Mesenchymal stem cell (in vitro differentiated cells and primary cell): Measurements from ENCODE around the gene RGL3.
A peak's percentile ranks its signal among the peaks of the same experiment; 100 is the strongest.
"Not testable (repeated sequence)": the region's sequence is repeated elsewhere in the genome, so short reads cannot be mapped to it uniquely, and the experiment has no call there.

Experiments
- DNase-seq: peaks from one replicate; pipeline ENCODE4 v3.0.0-alpha.2; 2013
- H2AFZ ChIP-seq: one replicate; pipeline ENCODE4 v1.6.1; 2013; ENCODE audit warnings: low read depth, mild to moderate bottlenecking, control low read depth, inconsistent platforms, low read length, moderate library complexity
- H2AK5ac ChIP-seq: 2 replicates; pipeline ENCODE4 v1.6.1; 2013; ENCODE audit warnings: low read length, moderate library complexity, mild to moderate bottlenecking, inconsistent platforms; ENCODE audit not compliant: severe bottlenecking
- H2BK120ac ChIP-seq: one replicate; pipeline ENCODE4 v1.6.1; 2013; ENCODE audit warnings: low read depth, mild to moderate bottlenecking, inconsistent platforms, low read length, moderate library complexity
- H2BK12ac ChIP-seq, 2 experiments: one replicate each; pipeline ENCODE4 v1.6.1; 2013; ENCODE audit warnings: inconsistent platforms in 2 of 2, low read length in 2 of 2, mild to moderate bottlenecking in 2 of 2, moderate library complexity in 2 of 2, control low read depth in 1 of 2
- H2BK15ac ChIP-seq: one replicate; pipeline ENCODE4 v1.6.1; 2013; ENCODE audit warnings: mild to moderate bottlenecking, low read depth, inconsistent platforms; ENCODE audit not compliant: poor library complexity, severe bottlenecking
- H2BK5ac ChIP-seq: 2 replicates; pipeline ENCODE4 v1.6.1; 2013; ENCODE audit warnings: low read depth, mild to moderate bottlenecking, low read length, control low read depth, inconsistent platforms; ENCODE audit not compliant: poor library complexity, severe bottlenecking
- H3K14ac ChIP-seq, 2 experiments: one replicate each; pipeline ENCODE4 v1.6.1; 2013; ENCODE audit warnings: inconsistent platforms in 2 of 2, low read length in 2 of 2, control low read depth in 1 of 2, mild to moderate bottlenecking in 1 of 2, moderate library complexity in 1 of 2
- H3K18ac ChIP-seq, 2 experiments: one replicate each; pipeline ENCODE4 v1.6.1; 2013; ENCODE audit warnings: inconsistent platforms in 2 of 2, low read length in 2 of 2, control low read depth in 1 of 2, low read depth in 1 of 2, mild to moderate bottlenecking in 1 of 2
- H3K23ac ChIP-seq, 2 experiments: one replicate each; pipeline ENCODE4 v1.6.1; 2013; ENCODE audit warnings: inconsistent platforms in 2 of 2, low read length in 2 of 2, mild to moderate bottlenecking in 2 of 2, moderate library complexity in 2 of 2, control low read depth in 1 of 2
- H3K27ac ChIP-seq: 2 replicates; pipeline ENCODE4 v1.5.1; 2013; ENCODE audit warnings: mild to moderate bottlenecking, moderate library complexity, low read length, control low read depth, inconsistent platforms; ENCODE audit not compliant: poor library complexity, severe bottlenecking
- H3K27me3 ChIP-seq, 2 experiments: 2 replicates each; pipeline versions ENCODE4 v1.6.1 to v1.7.0; 2013; ENCODE audit warnings: low read length in 2 of 2, mild to moderate bottlenecking in 2 of 2, moderate library complexity in 2 of 2, control low read depth in 1 of 2, inconsistent platforms in 1 of 2; ENCODE audit not compliant: control insufficient read depth in 1 of 2, insufficient read depth in 1 of 2
- H3K36me3 ChIP-seq, 2 experiments: 2 replicates each; pipeline versions ENCODE4 v1.6.1 to v1.7.0; 2013; ENCODE audit warnings: low read length in 2 of 2, control low read depth in 1 of 2, inconsistent platforms in 1 of 2, low read depth in 1 of 2, mild to moderate bottlenecking in 1 of 2; ENCODE audit not compliant: insufficient read depth in 2 of 2, control insufficient read depth in 1 of 2
- H3K4ac ChIP-seq, 2 experiments: one replicate each; pipeline ENCODE4 v1.6.1; 2013; ENCODE audit warnings: inconsistent platforms in 2 of 2, low read length in 2 of 2, mild to moderate bottlenecking in 2 of 2, moderate library complexity in 2 of 2, control low read depth in 1 of 2, low read depth in 1 of 2
- H3K4me1 ChIP-seq: 2 replicates; pipeline ENCODE4 v1.6.1; 2013; ENCODE audit warnings: low read depth, low read length, control low read depth; ENCODE audit not compliant: control insufficient read depth, insufficient read depth
- H3K4me2 ChIP-seq: 2 replicates; pipeline ENCODE4 v1.6.1; 2013; ENCODE audit warnings: low read length, mild to moderate bottlenecking, inconsistent platforms; ENCODE audit not compliant: poor library complexity, severe bottlenecking
- H3K4me3 ChIP-seq, 2 experiments: 2 replicates each; pipeline versions ENCODE4 v1.5.1 to v1.7.0; 2013; ENCODE audit warnings: low read length in 2 of 2, mild to moderate bottlenecking in 2 of 2, control low read depth in 1 of 2, low read depth in 1 of 2; ENCODE audit not compliant: insufficient read depth in 1 of 2
- H3K79me1 ChIP-seq: replicated peaks from 2 replicates; pipeline ENCODE4 v1.6.1; 2013; ENCODE audit warnings: mild to moderate bottlenecking, control low read depth, low read length, inconsistent platforms; ENCODE audit not compliant: poor library complexity, severe bottlenecking
- H3K9ac ChIP-seq: 2 replicates; pipeline ENCODE4 v1.7.0; 2013; ENCODE audit warnings: mild to moderate bottlenecking, low read length, moderate library complexity
- H3K9me3 ChIP-seq: 2 replicates; pipeline ENCODE4 v1.7.0; 2013; ENCODE audit warnings: mild to moderate bottlenecking, low read length; ENCODE audit not compliant: control insufficient read depth
- H4K8ac ChIP-seq: one replicate; pipeline ENCODE4 v1.6.1; 2013; ENCODE audit warnings: inconsistent platforms, mild to moderate bottlenecking, low read length, moderate library complexity
- H4K91ac ChIP-seq: one replicate; pipeline ENCODE4 v1.6.1; 2013; ENCODE audit warnings: mild to moderate bottlenecking, low read length, inconsistent platforms
- WGBS: methylation state at CpG from one replicate; pipeline ENCODE4 v1.1.7; 2013; ENCODE audit warnings: mixed read lengths; 5-methylcytosine and 5-hydroxymethylcytosine counted together

RGL3 gene

GRCh38 chr19:11408591-11408990 is 10.5 kb downstream of the RGL3 start:
- Histone ChIP-seq H3K27me3 (peaks cover 10% of the 10 kb centered on the region in 2 experiments), H3K9me3 (no peaks in the 10 kb centered on the region), H3K36me3 (no peaks in the 10 kb centered on the region), H4K91ac (no peak overlapping the region), H3K18ac (no peak overlapping the region), H3K79me1 (no peaks in the 10 kb centered on the region), H2BK15ac (no peak overlapping the region), H2BK12ac (no peak overlapping the region), H3K4me1 (peaks cover 6% of the 10 kb centered on the region), H4K8ac (no peak overlapping the region), H2BK5ac (no peak overlapping the region), H2AFZ (no peak overlapping the region), H3K23ac (no peak overlapping the region), H3K4me3 (no peak overlapping the region), H3K9ac (no peak overlapping the region), H3K27ac (no peak overlapping the region), H3K14ac (no peak overlapping the region), H3K4ac (no peak overlapping the region), H2AK5ac (no peak overlapping the region), H3K4me2 (no peak overlapping the region), H2BK120ac (no peak overlapping the region)
- no peak for DNase-seq
- 77% methylated on average over 4 of the region's 4 CpGs for WGBS

- not testable (repeated sequence) for H3K79me1 ChIP-seq, H3K18ac ChIP-seq, H3K27ac ChIP-seq, H3K14ac ChIP-seq, H4K91ac ChIP-seq, H2BK5ac ChIP-seq, H3K23ac ChIP-seq, H2AFZ ChIP-seq, H3K4me1 ChIP-seq, H2BK15ac ChIP-seq, H3K9ac ChIP-seq, H3K36me3 ChIP-seq, H3K4ac ChIP-seq, H3K9me3 ChIP-seq, DNase-seq, H3K4me2 ChIP-seq, H2BK120ac ChIP-seq, H4K8ac ChIP-seq, H2AK5ac ChIP-seq, H3K4me3 ChIP-seq
- Histone ChIP-seq H2BK12ac (peak overlapping the region in 1 of 2 experiments; percentile 33), H3K27me3 (peaks cover 10% of the 10 kb centered on the region in 2 experiments)
- WGBS, result 90% methylated on average over 12 of the region's 12 CpGs
Observed at GRCh38 chr19:11406703-11407236, 12.3 kb downstream of the RGL3 start.

- Histone ChIP-seq H2BK15ac (no peak overlapping the region), H3K18ac (no peak overlapping the region), H3K79me1 (no peaks in the 10 kb centered on the region), H3K27me3 (peaks cover 10% of the 10 kb centered on the region in 2 experiments), H2BK120ac (no peak overlapping the region), H3K4me1 (peaks cover 6% of the 10 kb centered on the region), H3K36me3 (no peaks in the 10 kb centered on the region), H3K23ac (no peak overlapping the region), H2BK12ac (peak overlapping the region in 1 of 2 experiments; percentile 33), H2BK5ac (no peak overlapping the region), H3K14ac (peak overlapping the region in 1 of 2 experiments; percentile 67), H3K4me3 (no peak overlapping the region), H3K27ac (no peak overlapping the region), H3K9ac (no peak overlapping the region), H3K4me2 (no peak overlapping the region), H3K4ac (peak overlapping the region in 1 of 2 experiments; percentile 32), H4K8ac (no peak overlapping the region), H2AK5ac (no peak overlapping the region), H3K9me3 (no peaks in the 10 kb centered on the region), H2AFZ (no peak overlapping the region), H4K91ac (no peak overlapping the region)
- no peak for DNase-seq
- WGBS, result 27% methylated on average over 43 of the region's 44 CpGs
Observed at GRCh38 chr19:11405846-11406643, 13.1 kb downstream of the RGL3 start.

GRCh38 chr19:11404588-11405222 is 14.4 kb downstream of the RGL3 start:
- Histone ChIP-seq H2AK5ac (no peak overlapping the region), H3K4me3 (no peak overlapping the region), H3K4me1 (peaks cover 2% of the 10 kb centered on the region), H2BK120ac (no peak overlapping the region), H3K18ac (no peak overlapping the region), H3K9me3 (no peaks in the 10 kb centered on the region), H3K9ac (no peak overlapping the region), H3K36me3 (no peaks in the 10 kb centered on the region), H3K14ac (no peak overlapping the region), H3K23ac (no peak overlapping the region), H2BK15ac (no peak overlapping the region), H4K8ac (no peak overlapping the region), H2BK5ac (no peak overlapping the region), H4K91ac (no peak overlapping the region), H2BK12ac (no peak overlapping the region), H3K27ac (no peak overlapping the region), H3K27me3 (peaks cover 10% of the 10 kb centered on the region in 2 experiments), H3K79me1 (no peaks in the 10 kb centered on the region), H2AFZ (no peak overlapping the region), H3K4me2 (no peak overlapping the region), H3K4ac (no peak overlapping the region)
- 51% methylated on average over 9 of the region's 9 CpGs for WGBS
- no peak for DNase-seq
